Inferior parietal cortex (tissue), 1 donor: ENCODE data around the gene DEFB127.
"Not testable (repeated sequence)": the region's sequence is repeated elsewhere in the genome, so short reads cannot be mapped to it uniquely, and the experiment has no call there.

ENCODE experiments used
- DNase-seq: peaks from one replicate; pipeline ENCODE4 v3.0.0-alpha.2; 2016; ENCODE audit errors: extremely low spot score

Gene DEFB127

GRCh38 chr20:157154-157553 lies at the start of gene DEFB127:
TSS of gene DEFB127 (plus strand) at chr20:157454. CDS start at chr20:157545, 91 bp downstream.
- DNase-seq: no peak

- no peak for DNase-seq
Measured at GRCh38 chr20:112396-112795, 44.9 kb upstream of the DEFB127 start.

DNA sequence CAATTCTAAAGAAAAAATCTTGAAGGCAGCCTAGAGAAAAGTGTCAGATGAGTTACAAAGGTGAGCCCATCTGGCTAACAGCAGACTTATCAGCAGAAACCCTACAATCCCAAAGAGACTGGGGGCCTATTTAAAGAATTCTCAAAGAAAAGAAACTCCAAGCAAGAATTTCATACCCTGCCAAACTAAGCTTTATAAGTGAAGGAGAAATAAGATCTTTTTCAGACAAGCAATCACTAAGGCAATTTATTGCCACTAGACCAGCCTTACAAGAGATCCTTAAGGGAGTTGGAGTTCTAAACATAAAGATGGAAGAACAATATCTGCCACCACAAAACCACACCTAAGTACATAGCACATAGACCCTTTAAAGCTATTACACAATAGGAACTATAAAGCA lies 39.7 kb upstream of the DEFB127 start:
- no peak for DNase-seq

DNA sequence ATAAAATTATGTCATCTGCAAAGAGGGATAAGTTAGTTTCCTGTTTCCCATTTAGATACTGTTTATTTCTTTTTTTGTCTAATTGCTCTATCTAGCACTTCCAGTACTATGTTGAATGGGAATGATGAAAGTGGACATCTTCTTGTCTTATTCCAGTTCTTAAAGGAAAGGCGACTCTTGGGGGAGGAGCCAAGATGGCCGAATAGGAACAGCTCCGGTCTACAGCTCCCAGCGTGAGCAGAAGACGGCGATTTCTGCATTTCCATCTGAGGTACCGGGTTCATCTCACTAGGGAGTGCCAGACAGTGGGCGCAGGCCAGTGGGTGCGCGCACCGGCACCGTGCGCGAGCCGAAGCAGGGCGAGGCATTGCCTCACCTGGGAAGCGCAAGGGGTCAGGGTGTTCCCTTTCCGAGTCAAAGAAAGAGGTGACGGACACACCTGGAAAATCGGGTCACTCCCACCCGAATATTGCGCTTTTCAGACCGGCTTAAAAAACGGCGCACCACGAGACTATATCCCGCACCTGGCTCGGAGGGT lies 27.4 kb upstream of the DEFB127 start:
- DNase-seq: not testable (repeated sequence)

DNA sequence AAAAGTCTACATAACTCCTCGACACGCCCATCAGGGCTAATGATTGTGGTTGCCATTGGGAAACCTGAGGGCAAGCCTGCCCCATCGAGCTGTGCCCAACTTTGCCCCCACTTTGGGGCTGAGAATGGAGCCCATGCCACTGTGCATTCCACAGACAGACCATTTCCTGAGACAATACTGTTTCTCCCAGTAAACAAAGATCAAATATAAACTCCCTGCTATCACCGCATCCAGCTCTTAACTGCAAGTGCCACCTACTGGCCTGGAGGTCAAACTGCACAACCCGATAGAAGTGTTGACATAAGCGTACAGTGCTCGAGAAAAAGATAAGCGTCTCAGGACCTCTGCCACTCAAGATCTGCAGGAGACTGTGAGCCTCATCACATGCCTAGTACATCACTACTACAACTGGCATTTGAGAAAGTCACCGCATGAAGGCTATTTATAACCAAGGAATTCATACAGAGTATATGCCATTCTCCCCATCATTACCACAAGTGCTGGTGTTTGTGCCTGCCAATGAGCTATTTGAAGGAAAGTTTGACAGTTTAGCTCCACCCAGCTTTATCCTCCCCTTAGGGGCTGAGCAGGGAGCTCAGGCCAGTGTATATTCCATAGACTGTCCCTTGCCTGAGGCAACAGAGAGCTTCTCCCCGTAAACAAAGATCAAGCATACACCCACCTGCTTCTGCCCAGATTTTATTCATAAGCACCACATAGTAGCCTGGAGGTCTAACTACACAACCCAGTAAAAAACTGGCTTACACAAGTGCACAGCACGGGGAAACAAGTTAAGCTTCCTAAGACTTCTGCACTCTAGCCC lies 19.4 kb upstream of the DEFB127 start:
- no peak for DNase-seq

DNA sequence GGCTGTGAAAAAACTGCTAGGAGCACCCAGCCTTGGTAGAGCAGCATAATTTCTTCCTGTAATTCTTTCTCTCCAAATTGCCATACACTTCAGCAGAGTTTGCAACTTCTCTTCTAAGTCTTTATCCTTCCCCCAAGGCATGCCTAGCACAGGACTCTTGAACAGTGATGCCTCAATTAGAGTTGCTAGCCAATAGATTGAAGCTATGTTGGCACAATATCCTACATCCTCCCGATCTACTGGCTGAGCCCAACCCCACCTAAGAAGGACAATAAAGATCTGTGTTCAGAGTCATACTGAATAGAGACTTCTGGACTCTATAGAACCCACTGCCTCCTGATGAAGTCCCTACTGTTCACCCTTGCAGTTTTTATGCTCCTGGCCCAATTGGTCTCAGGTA lies 15.0 kb upstream of the DEFB127 start, which contains the start of gene DEFB126:
Gene DEFB126 (plus strand): TSS at position 301 of the 400 bp plus-strand sequence. CDS start 39 bp downstream, at position 340.
- DNase-seq: no peak

- no peak for DNase-seq
Measured at GRCh38 chr20:145877-146276, 11.4 kb upstream of the DEFB127 start.

- peak; percentile 2 for DNase-seq
Measured at GRCh38 chr20:152131-152530, 5.1 kb upstream of the DEFB127 start.

GRCh38 chr20:164618-165017 lies 7.4 kb downstream of the DEFB127 start:
- DNase-seq: no peak

DNA sequence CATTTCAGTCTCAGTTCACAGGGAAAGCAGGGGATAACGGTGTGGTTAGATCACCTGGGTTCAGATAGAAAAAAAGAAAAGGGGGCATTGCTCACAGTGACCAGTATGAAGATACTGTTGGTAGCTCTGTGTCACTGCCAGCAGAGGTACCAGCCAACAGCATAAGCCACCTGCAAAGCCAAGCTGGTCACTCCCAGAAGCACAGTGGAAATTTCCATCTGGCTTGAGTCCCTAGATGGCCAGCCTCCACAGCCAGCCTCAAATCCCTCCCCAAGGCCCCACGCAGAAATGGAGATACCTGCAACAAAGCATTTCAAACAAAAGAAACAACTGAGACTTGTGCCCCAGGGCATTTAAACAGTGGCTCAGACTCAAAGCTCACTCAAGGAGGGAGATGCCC lies 11.6 kb downstream of the DEFB127 start:
- no peak for DNase-seq

DNA sequence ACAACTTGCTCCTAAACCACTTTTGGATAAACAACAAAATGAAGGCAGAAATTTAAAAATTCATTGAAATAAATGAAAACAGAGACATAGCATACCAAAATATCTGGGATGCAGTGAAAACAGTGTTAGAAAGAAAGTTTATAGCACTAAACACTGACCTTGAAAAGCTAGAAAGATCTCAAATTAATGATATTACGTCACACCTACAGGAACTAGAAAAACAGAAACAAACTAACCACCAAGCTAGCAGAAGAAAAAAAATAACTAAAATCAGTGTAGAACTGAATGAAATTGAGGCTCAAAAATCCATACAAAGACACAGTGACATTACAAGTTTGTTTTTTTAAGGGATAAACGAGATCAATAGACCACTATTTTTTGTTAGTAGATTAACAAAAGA lies 27.0 kb downstream of the DEFB127 start:
- no peak for DNase-seq

- no peak for DNase-seq
Measured at GRCh38 chr20:187733-188132, 30.5 kb downstream of the DEFB127 start.

DNA sequence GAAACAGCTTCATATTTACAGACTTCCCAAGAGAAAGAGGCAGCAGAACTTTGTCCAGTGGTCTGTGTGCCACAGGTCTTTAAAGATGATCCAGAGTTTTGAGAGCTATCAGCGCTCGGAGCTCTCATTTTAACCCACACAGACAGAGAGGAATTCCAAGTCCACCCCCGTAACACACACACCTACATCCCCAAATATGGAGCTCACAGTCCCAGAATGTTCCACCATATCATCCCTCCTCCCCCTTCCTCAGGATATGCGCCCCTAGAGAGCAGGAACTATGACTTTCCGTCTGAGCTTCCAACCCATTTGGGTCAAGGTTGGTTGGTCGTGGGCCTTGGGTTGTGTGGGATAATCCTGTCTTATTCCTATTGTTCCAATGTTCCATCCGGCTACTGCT lies 32.4 kb downstream of the DEFB127 start, which contains the start of gene DEFB128:
Gene DEFB128 (minus strand): TSS at position 101 of the 400 bp plus-strand sequence. CDS start 88 bp downstream, at position 13.
- no peak for DNase-seq

DNA sequence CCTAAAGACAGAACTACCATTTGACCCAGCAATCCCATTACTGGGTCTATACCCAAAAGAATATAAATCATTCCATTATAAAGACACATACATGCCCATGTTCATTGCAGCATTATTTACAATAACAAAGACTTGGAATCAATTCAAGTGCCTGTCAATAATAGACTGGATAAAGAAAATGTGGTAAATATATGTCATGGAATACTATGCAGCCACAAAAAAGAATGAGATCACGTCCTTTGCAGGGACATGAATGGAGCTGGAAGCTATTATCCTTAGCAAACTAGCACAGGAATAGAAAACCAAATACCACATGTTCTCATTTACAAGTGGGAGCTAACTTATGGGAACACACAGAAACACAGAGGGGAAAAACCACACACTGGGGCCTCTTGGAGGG lies 41.0 kb downstream of the DEFB127 start:
- DNase-seq: no peak

DNA sequence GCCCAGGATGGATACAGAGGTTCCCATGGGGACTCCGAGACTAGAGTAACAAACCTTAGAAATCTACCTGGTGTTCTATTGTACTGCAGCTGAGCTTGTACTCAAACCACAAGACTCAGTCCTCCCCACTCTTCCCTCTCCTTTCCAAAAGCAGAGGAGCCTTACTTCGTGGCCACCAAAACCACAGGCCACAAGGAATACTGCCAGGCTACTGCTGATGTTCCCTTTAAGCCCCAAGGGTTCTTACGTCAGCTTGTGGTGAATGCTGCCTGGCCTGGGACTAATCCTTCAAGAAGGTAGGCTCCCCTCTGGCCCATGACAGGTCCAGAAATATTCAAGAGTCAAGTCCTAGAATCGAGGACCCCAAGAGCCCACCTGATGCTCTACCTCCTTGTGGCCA lies 42.7 kb downstream of the DEFB127 start:
- DNase-seq: no peak

DNA sequence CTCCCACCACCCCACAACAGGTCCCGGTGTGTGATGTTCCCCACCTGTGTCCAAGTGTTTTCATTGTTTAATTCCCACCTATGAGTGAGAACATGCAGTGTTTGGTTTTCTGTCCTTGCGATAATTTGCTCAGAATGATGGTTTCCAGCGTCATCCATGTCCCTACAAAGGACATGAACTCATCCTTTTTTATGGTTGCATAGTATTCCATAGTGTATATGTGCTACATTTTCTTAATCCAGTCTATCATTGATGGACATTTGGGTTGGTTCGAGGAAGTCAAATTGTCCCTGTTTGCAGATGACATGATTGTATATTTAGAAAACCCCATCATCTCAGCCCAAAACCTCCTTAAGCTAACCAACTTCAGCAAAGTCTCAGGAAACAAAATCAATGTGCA lies 46.4 kb downstream of the DEFB127 start:
- not testable (repeated sequence) for DNase-seq
